ENCODE results near the gene AKAP11.

AKAP11 gene

GRCh38 chr13:42333613-42334328 is 61.8 kb downstream of the AKAP11 start:
- Histone ChIP-seq H3K27me3 (no peaks in the 10 kb centered on the region), H3K27ac (no peak overlapping the region), H3K4me1 (no peaks in the 10 kb centered on the region), H3K36me3 (no peaks in the 10 kb centered on the region), H3K9me3 (no peaks in the 10 kb centered on the region), H3K4me3 (no peak overlapping the region)
- DNase-seq = no peak
- intact Hi-C loops (cut with DNase I; ENCODE audit: low total_unique reads) = no loop called here
- no peak for TF ChIP-seq CTCF (IDR thresholded peaks at IDR 0.05)

- no peak overlapping the region for H3K27ac ChIP-seq
- H3K9me3 ChIP-seq = no peaks in the 10 kb centered on the region
- H3K36me3 ChIP-seq = no peaks in the 10 kb centered on the region
- no peaks in the 10 kb centered on the region for H3K27me3 ChIP-seq
- intact Hi-C loops (cut with DNase I; ENCODE audit: low total_unique reads) = no loop called here
- no peak for TF ChIP-seq CTCF (IDR thresholded peaks at IDR 0.05)
- no peaks in the 10 kb centered on the region for H3K4me1 ChIP-seq
- DNase-seq = no peak
- no peak overlapping the region for H3K4me3 ChIP-seq
These were observed 62.4 kb downstream of the AKAP11 start for GRCh38 chr13:42334329-42334706.

- no peak overlapping the region for H3K4me3 ChIP-seq
- no peaks in the 10 kb centered on the region for H3K36me3 ChIP-seq
- no peaks in the 10 kb centered on the region for H3K4me1 ChIP-seq
- no peaks in the 10 kb centered on the region for H3K9me3 ChIP-seq
- H3K27ac ChIP-seq = no peak overlapping the region
- no peaks in the 10 kb centered on the region for H3K27me3 ChIP-seq
- no peak for DNase-seq
- intact Hi-C loops (cut with DNase I; ENCODE audit: low total_unique reads) = no loop called here
- TF ChIP-seq CTCF (IDR thresholded peaks at IDR 0.05) = no peak
These were observed 66.1 kb downstream of the AKAP11 start for GRCh38 chr13:42337808-42338600.

- TF ChIP-seq CTCF (IDR thresholded peaks at IDR 0.05) = no peak
- no peak for DNase-seq
- H3K9me3 ChIP-seq = no peaks in the 10 kb centered on the region
- H3K27me3 ChIP-seq = no peaks in the 10 kb centered on the region
- no peak overlapping the region for H3K27ac ChIP-seq
- no peaks in the 10 kb centered on the region for H3K4me1 ChIP-seq
- intact Hi-C loops (cut with DNase I; ENCODE audit: low total_unique reads) = no loop called here
- no peak overlapping the region for H3K4me3 ChIP-seq
- H3K36me3 ChIP-seq = no peaks in the 10 kb centered on the region
These were observed 73.4 kb downstream of the AKAP11 start for GRCh38 chr13:42345367-42345766.

- Histone ChIP-seq H3K27me3 (no peaks in the 10 kb centered on the region), H3K9me3 (no peaks in the 10 kb centered on the region), H3K4me3 (no peak overlapping the region), H3K27ac (no peak overlapping the region), H3K36me3 (no peaks in the 10 kb centered on the region), H3K4me1 (no peaks in the 10 kb centered on the region)
- TF ChIP-seq CTCF (IDR thresholded peaks at IDR 0.05) = no peak
- intact Hi-C loops (cut with DNase I; ENCODE audit: low total_unique reads) = no loop called here
- DNase-seq = no peak
These were observed 76.6 kb downstream of the AKAP11 start for GRCh38 chr13:42348576-42348975.
